Sigmoid colon (tissue), 4 donors: Measurements from ENCODE around the gene FAM98B.

Experiments
- CTCF ChIP-seq, 4 experiments: fragments of 450-650 bp in 3 of 4; fragments of 200-600 bp in 1 of 4; IDR thresholded peaks; one replicate each; pipeline ENCODE4 v1.5.1; 2016 to 2019; ENCODE audit warnings: antibody characterized with exemption in 4 of 4, mild to moderate bottlenecking in 3 of 4, moderate library complexity in 2 of 4
- EP300 ChIP-seq, 4 donors: sonication (generic); formaldehyde crosslinking; IDR thresholded peaks; one replicate each; pipeline ENCODE4 v1.6.1; 2017; ENCODE audit warnings: antibody characterized with exemption in 4 of 4
- POLR2A ChIP-seq, 2 donors: fragments of 450-650 bp; IDR thresholded peaks; one replicate each; pipeline ENCODE4 v1.6.1; 2016; ENCODE audit warnings: antibody characterized with exemption in 2 of 2, mild to moderate bottlenecking in 2 of 2, moderate library complexity in 2 of 2

- TF ChIP-seq CTCF (IDR thresholded peaks at IDR 0.05) (no peak), POLR2A (IDR thresholded peaks at IDR 0.05) (no peak), EP300 (IDR thresholded peaks at IDR 0.05) (no peak)
Measured at GRCh38 chr15:38514601-38515000, 60.7 kb downstream of the FAM98B start.
